ENCODE measurements around the gene NOL11.
"Not testable (repeated sequence)": the region's sequence is repeated elsewhere in the genome, so short reads cannot be mapped to it uniquely, and the experiment has no call there.

The NOL11 gene

GRCh38 chr17:67711916-67712315, 5.8 kb upstream of the NOL11 start:
- no peak for DNase-seq (ENCODE audit: low read depth)

DNA sequence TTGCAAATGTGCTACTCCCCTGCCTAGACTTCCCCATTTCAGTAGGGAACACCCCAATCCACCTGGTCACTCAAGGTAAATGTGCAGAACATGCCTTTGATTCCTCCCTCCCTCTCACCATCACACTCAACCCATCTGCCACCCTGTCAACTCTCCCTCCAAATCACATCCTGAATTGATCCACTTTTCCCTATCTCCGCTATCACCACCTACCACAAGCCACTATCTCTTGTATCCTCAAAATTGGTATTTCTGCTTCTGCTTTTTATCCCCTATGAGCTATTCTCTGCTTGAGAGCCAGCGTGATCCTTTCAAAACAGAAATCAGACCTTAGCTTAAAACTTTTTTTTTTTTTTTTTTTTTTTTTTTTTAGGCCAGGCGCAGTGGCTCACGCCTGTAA, 5.4 kb upstream of the NOL11 start:
- DNase-seq (ENCODE audit: low read depth) = no peak

DNA sequence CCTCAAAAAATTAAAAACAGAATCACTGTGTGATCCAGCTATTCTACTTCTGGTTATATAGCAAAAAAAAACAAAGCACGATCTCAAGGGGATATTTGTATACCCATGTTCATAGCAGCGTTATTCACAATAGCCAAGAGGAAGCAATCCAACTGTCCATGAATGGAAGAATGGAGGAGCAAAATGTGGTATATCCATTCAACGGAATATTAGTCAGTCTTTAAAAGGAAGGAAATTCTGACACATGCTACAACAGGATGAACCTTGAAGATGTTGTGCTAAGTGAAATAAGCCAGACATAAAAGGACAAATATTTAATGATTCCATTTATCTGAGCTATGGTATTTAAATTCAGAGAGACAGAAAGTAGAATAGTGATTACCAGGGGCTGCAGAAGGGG, 4.6 kb upstream of the NOL11 start:
- no peak for DNase-seq (ENCODE audit: low read depth)

DNA sequence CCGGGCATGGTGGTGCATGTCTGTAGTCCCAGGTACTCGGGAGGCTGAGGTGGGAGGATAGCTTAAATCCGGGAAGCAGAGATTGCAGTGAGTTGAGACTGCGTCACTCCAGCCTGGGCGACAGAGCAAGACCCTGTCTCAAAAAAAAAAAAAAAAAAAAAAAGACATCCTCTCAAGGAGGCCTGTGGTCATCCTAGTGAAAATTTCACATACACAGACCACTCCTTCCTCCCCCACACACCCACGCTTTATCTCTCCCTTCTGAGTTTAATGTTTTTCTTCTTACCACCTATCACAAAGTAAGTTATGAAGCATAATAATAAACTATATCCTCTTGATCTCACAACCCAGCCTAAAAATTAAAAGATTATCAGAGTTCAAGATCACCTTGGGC, 1.3 kb upstream of the NOL11 start:
- no peak for DNase-seq (ENCODE audit: low read depth)

DNA sequence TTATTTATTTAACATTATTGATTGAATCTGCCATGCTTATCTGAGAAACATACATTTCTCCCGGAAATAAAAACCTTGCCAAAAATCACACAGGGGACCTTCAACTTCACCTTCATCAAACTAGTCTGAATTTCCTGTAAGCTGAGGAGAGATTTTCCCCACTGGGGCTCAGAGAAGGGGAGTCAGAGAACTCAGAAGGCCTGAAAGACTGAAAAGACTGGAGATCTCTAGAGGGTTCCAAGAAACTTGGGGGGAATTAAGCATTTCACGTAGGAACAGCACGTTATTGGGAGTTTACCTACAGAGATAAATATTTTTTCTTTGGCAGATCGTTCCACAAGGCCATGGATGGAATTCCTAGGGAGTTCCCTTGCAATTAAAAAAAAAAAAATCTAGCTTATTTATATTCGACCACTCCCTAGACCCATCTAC, 528 bp upstream of the NOL11 start:
- peak; percentile 1 for DNase-seq (ENCODE audit: low read depth)

DNA sequence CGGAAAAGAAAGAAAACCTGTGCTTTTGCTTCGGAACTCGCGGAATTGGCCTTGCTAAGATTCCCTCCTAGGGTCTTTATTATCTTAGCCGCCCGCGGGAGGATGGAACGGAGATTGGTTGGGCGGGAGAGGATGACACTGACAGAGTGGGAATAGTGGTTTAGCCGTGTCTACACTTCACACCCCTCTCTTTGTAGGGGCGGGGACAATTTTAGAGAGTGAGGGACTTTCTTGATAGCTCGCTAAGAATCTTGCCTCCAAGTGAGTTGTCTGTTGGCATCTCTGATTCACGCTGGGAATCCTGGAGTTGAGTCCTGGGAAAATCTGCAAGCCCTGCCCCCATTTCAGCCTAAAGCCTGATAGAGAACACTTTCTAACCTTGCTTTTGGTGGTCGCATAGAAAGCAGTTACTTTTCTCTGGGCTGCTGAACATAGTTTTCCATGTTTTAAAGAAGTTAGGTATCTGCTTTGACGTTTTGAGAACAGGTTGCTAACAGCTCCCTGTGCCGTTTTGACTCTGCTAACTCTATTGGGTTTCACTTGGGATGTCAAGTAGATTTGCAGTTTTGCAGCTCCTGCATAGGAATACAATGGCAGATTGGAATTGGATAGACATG, 697 bp downstream of the NOL11 start:
- peak; percentile 2 for DNase-seq (ENCODE audit: low read depth)

- no peak for DNase-seq (ENCODE audit: low read depth)
These were observed 7.6 kb downstream of the NOL11 start for GRCh38 chr17:67725373-67725791.

DNA sequence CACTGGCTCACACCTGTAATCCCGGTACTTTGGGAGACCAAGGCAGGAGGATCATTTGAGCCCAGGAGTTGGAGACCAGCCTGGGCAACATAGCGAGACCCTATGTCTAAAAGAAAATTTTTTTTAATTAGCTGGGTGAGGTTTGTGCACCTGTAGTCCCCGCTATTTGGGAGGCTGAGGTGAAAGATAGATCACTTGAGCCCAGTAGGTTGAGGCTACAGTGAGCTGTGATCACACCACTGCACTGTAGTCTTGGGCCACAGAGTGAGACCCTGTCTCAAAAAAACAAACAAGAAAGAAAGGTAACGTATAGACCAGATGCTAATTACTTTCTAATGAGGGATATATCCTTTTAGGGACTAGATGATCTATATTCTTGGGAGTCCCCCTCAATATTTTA, 8.1 kb downstream of the NOL11 start:
- no peak for DNase-seq (ENCODE audit: low read depth)

GRCh38 chr17:67727152-67728039, 9.7 kb downstream of the NOL11 start:
- not testable (repeated sequence) for DNase-seq (ENCODE audit: low read depth)

DNA sequence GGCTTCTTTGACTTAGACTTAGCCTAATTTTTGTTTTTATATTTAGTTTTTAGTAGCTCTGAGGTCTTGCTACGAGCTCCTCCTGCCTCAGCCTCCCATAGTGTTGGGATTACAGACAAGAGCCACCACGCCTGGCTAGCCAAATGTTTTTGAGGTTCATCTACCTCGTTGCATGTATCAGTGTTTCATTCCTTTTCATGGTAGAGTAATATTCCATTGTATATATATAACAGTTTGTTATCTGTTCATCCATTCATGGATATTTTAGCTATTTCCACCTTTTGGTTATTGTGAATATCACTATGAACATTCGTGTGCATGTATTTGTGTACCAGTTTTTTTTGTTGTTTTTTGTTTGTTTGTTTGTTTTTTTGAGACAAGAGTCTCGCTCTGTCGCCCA, 12.2 kb downstream of the NOL11 start:
- no peak for DNase-seq (ENCODE audit: low read depth)

- no peak for DNase-seq (ENCODE audit: low read depth)
These were observed 13.0 kb downstream of the NOL11 start for GRCh38 chr17:67730731-67731130.

- no peak for DNase-seq (ENCODE audit: low read depth)
These were observed 15.7 kb downstream of the NOL11 start for GRCh38 chr17:67733449-67733848.

DNA sequence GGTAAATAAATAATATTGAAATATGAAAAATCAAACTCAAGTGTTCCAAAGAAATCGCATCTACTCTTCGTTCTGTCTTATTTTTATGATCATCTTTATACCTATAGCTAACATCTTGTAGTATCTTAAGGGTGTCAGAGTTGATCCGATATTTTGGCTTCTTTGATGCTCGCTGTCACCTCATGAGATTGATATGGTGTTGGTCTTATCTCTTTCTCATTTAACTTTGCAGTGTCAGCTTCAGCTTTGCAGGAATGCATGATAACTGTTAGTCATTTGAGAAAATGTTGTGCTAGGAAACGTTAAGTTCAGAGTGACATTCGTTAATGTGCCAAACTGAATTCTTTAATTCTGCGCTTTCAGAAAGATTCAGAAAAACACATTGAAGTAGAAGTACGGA, 19.4 kb downstream of the NOL11 start:
- DNase-seq (ENCODE audit: low read depth) = no peak

DNA sequence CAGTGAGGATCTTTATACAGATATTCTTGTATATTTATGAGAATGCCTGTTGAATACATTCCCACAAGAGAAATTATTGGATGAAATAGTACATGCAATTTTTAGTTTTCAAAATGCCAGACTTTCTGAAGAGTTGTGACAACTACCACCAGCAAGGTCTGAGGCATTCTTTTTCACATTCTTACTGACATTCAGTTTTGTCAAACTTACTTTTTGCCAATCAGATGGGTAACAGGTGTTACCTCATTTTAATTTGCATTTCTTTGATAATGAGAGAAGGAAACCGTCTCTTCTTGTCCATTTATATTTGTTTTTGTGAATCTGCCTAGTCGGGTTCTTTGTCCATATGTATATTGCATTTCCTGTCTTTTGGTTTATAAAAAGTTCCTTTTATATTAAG, 24.3 kb downstream of the NOL11 start:
- DNase-seq (ENCODE audit: low read depth) = no peak

DNA sequence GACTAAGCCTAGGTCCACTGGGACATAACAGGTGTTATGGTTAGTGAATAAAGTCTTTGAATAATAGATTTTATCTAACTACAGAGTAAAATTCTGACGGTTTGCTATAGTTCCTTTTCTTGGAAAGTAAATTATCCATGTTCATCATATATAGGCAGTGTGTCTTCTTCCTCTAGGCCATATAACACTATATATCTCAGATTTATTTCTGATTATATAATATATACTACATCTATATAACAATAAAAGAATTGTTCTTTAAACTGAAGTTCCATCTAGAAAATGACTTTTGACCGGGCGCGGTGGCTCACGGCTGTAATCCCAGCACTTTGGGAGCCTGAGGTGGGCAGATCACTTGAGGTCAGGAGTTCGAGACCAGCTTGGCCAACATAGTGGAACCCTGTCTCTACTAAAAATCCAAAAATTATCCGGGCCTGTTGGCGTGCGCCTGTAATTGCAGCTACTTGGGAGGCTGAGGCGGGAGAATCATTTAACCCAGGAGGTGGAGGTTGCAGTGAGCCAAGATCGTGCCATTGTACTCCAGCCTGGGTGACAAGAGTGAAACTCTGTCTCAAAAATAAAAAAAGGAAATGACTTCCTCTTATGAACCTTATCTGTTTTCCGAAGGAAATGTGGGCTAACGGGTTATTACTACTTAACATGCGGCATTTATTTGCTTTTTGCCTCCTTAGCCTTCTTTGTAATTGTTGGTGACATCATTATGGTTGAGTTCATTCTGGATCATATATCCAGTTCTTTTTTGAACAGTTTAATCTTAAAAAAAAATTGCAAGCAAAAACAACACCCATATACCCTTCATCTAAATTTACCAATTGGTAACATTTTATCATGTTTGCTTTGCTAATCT, 29.2 kb downstream of the NOL11 start:
- DNase-seq (ENCODE audit: low read depth) = no peak

DNA sequence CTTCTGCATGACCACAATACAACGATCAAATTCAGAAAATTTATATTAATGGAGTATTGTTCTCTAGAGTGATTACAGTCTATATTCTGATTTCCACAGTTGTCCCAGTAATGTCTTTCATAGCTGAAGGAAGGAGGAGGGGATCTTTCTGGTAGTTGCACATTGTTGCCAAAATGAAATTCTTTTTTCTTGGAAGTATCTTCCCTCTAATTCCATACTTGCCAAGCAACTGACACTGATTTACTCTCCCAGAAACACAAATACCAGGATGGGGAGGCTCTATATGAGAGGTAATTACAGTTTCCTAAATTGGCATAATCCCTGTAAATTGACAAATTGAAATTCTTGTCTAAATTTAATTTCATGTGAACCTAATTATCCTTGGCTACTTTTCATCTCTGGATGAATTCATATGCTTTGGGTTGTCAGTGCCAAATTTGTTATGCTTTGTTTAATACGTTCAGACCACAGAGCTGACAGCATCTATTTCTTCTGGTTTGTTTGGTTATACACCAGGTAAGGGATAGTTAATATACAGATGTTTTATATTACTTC, 30.0 kb downstream of the NOL11 start:
- DNase-seq (ENCODE audit: low read depth) = no peak

- no peak for DNase-seq (ENCODE audit: low read depth)
These were observed 32.3 kb downstream of the NOL11 start for GRCh38 chr17:67750067-67750466.

DNA sequence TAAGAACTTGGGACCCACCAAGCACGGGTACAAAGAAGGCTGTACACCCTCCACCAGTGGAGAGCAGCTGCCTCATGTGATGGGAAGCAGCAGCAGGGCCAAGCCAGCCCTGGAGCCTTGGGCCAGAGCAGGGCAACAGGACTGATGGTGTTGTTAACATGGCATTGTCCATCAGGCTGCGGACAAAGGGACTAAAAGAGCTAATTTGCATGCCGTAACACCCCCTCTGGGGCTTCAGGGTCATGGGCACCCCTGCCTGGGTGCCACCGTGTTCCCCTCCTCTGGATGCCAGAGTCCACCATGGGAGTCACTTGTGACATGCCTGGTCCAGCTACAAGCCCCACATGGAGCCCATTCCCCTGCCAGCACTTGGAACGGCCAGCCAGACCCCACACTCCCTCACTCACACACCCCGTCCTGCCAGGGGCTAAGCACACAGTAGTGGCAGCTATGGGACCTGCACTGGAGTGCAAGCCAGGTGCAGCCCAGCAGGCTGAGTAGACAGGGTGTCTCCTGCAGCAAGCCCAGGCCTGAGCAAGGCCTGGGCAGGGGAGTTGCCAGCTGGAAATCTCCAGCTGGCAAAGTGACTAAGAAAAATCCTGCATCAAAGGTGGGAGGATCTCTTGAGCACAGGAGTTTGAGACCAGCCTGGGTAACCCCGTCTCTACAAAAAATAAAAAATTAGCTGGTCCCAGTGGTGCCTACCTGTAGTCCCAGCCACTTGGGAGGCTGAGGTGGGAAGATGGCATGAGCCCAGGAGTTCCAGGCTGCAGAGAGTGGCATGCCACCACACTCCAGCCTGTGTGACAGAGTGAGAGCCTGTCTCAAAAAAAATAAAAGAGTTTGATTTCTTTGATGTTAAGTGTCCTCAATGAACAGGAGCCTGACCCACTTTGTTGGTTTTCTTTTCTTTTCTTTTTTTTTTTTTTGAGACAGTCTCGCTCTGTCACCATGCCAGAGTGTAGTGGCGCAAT, 33.7 kb downstream of the NOL11 start:
- DNase-seq (ENCODE audit: low read depth) = no peak

- DNase-seq (ENCODE audit: low read depth) = not testable (repeated sequence)
These were observed 34.4 kb downstream of the NOL11 start for GRCh38 chr17:67752160-67752559.

GRCh38 chr17:67753026-67753425, 35.3 kb downstream of the NOL11 start:
- no peak for DNase-seq (ENCODE audit: low read depth)

- no peak for DNase-seq (ENCODE audit: low read depth)
These were observed 36.3 kb downstream of the NOL11 start for GRCh38 chr17:67754001-67754400.

Measured in stromal cell of bone marrow (primary cell).